AG09309 (cell line): Measurements from ENCODE around the gene VDAC1.

Source experiments
- DNase-seq: peaks from one replicate; pipeline ENCODE4 v3.0.0-alpha.2; 2010; ENCODE audit warnings: low read depth
- H3K4me3 ChIP-seq: 2 replicates; pipeline ENCODE4 v1.5.1; 2011; ENCODE audit warnings: mild to moderate bottlenecking, low read depth, low read length, moderate library complexity; ENCODE audit not compliant: control insufficient read depth
- CTCF ChIP-seq: IDR thresholded peaks from 2 replicates; pipeline ENCODE4 v1.5.1; 2011; ENCODE audit warnings: mild to moderate bottlenecking, low read depth, low read length, inconsistent platforms; ENCODE audit not compliant: insufficient read depth, control insufficient read depth; ENCODE audit errors: missing control alignments

VDAC1 gene

GRCh38 chr5:133931546-133931945 lies 73.2 kb downstream of the VDAC1 start:
- no peak for DNase-seq
- no peak overlapping the region for H3K4me3 ChIP-seq
- TF ChIP-seq CTCF: no peak

GRCh38 chr5:133930813-133931090 lies 74.0 kb downstream of the VDAC1 start:
- no peak for DNase-seq
- H3K4me3 ChIP-seq: no peak overlapping the region
- no peak for TF ChIP-seq CTCF

- no peak overlapping the region for H3K4me3 ChIP-seq
- TF ChIP-seq CTCF: no peak
- DNase-seq: no peak
Observed at GRCh38 chr5:133930061-133930812, 74.5 kb downstream of the VDAC1 start.

- H3K4me3 ChIP-seq: no peak overlapping the region
- no peak for TF ChIP-seq CTCF
- no peak for DNase-seq
Observed at GRCh38 chr5:133928587-133929393, 76.0 kb downstream of the VDAC1 start.

GRCh38 chr5:133927300-133928180 lies 77.2 kb downstream of the VDAC1 start:
- TF ChIP-seq CTCF: no peak
- DNase-seq: no peak
- H3K4me3 ChIP-seq: no peak overlapping the region

- no peak overlapping the region for H3K4me3 ChIP-seq
- no peak for TF ChIP-seq CTCF
- DNase-seq: no peak
Observed at GRCh38 chr5:133926489-133927299, 78.1 kb downstream of the VDAC1 start.
